NAMALWA (cell line): ENCODE data around the gene ATAT1.

ENCODE experiments used
- DNase-seq: peaks from one replicate; pipeline ENCODE4 v3.0.0-alpha.2; 2015; ENCODE audit warnings: low spot score

Gene ATAT1

DNA sequence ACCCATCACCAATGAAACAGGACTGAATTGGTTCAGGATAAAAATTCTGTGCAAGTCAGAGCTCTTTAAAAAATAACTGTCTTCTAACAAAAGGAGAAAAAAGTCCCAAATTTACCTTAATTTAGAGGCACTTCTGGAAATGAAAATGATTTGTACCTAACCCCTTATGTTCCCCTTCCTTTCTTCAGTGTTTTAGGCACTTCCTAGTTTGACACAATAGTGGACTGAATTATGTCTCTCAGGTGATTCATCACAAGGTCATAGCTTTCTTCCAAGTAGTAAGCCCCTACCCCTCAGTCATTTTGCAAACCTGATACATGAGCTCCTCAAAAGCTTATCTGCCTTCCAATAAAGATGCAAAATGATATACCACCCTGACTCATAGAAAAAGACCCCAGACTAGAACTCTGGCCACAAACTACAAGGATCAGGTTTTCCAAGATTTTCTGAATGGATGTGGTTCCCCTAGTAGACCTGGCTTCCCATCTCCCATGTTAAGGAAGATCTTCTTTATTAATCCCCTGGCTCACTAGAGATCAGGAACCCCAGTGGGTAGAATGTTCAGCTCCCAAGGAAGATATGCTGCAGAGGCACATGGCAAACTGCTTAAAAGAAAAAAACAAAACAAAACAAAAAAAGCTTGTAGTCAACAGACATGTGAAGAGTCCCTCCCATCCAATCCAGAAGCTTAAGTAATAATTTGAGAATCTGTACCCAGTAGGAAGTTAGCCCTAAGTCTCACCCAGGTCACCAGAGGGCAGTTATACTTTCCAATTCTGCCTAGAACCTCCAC is 13.2 kb upstream of the ATAT1 start:
- no peak for DNase-seq

DNA sequence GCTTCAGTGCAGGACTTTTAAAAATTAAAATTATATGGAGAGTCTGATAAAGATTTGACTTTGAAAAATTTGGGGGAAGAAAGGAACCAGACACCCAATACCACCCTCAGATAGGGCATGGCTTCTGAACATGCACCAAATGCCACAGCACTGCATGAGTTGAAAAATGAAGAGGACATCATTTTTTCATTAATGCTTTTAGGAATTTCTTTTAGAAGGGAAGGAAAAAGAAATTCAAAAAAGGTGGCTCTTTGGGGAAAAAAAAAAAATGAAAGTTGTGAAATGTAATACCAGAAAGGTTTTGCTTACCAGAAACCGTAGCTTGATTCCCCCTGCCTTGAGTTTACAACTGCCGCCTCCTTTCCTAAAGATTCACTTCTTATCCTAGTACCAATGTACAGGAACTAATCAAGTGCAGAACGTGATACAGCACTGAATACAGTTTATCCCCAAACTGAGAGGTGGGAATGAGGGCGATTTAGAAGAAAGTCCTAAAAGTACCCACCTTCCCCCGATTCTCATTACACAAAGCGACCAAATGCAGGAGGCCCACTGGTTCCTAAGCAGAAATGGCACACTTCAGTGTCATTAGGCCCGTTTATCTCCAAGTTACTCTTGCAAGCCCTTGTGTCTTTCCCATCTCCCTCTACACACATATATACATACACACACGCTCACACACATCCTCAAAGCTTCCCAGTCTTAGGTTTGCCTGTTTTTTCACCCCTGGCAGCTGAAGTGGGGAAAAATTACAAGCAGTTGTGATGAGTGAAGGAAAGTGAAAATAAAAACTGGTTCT is 12.4 kb upstream of the ATAT1 start:
- DNase-seq, result no peak

DNA sequence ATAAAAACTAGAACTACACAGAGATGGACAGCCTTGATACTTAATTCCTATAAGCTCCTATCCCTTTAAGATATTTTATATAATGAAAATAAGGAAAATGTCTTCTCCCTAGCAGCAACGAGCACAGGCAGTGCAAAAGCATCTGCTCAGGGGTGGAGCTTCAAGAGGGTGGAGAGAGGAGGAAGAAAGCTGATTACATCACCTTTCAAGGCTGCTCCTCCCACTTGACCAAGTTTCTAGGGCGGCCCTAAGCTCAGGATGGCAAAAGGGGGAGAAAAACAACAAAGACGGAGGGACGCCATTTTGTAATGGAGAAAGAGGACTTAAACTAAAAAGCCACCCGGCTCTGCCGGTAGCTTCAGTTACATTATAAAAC is 11.8 kb upstream of the ATAT1 start:
- DNase-seq, result peak; percentile 98

DNA sequence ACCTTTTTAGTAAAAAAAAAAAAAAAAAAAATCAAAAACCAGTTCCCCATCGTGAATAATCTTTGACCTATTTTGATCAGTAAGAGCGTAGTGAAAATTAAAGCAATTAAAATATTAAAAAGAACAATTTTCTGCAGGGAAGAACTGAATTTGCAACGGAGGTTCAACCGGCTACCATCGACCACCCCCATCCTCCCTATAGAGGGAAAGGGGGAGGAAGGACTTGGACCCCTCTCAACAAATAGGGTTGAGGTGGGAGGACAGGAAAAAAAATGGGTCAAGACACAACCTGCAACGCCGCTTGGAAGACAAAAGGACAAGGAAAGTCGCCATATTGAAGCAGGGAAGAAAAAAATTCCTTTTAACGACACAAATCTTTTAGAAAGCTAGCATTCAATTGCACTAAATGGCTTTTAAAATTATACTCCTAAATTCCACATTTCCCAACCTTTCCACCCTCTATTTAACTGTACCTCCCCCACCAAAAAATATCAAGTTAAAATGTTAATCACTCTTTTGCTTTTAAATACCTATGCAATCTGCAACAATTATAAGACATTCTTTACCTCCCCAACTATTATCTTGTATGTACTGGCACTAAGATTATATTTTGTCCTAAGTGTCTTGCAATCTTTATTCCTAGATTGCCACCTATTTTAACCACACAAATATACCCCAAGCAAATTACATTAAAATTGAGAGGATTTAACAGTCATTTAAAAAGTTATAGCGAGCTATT is 11.3 kb upstream of the ATAT1 start:
- peak; percentile 84 for DNase-seq

DNA sequence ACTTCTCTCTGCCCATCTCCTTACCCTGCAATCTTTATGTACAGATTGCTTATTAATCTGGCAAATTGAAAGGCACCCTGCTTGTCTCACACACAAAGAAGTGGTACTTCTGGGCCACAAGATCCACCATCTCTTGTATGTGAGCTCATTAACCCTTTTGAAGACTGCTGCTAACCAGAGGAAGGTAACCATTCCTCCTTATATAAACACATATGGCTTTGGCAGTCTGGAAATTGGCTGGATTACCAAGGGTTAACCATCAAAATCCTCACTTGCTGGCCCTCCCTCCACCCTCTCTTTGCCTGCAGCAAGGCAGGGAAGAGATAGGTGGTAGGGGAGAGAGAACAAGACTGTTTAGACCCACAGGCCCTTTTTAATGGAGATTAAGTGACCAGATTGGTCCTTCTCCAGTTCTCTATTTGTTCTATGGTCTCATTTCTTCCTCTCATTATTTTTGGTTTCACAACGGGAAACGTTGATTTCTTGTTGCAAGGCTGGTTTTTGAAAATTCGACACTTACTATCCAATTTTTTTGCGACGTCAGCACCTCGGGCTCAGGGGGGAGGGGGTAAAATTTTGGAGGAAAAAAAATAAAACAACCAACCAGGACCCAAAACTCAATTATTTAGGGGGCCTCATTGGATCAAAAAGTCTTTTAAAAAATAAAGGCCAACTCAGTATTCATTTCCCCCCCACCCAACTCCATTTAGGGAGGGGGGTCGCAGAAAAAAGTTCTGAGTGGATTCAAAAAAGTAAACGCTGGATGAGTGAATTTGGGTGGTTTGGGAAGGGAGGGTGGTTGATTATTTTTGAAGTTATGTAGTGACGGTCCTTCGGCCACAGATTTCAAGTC is 10.5 kb upstream of the ATAT1 start:
- DNase-seq, result peak; percentile 84

DNA sequence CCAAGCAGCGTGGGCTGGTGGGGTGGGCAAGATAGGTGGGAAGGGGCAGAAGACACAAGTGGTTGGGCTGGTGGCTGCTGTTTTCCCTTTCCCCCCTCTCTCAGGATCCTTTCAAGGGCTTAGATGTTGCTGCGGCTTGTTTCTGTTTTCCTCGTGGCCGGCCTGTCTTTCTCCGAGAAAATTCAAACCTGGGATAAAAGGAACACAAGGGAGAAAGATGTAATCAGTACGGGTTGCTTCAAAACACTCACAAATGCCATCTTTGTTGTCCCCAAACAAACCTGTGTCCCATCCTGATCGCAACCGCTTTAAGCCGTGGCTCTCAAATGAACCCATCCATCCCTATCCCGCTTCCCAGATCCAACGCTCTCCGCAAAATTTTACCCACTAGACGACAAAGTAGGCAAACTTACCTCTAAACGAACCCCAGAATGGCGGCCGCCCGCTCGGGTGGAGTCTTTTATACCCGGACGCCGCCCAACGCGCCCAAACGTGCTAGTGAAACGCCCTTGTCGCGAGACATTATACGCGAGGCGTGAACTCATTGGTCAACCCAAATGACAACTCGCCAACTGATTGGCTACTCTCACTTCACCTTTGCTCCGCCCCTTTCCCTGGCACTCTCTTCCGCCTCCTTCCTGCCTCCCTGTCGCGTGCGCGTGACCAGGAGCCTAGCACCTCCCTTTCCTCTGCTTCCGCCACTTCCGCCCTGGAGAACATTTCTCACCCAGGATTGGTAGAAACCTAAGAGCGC is 9.7 kb upstream of the ATAT1 start, which contains the start of gene PPP1R10:
Gene PPP1R10, minus strand, starts transcription at position 433 of the 754 bp plus-strand sequence. CDS start 7,299 bp downstream, outside the sequence.
- DNase-seq, result peak; percentile 100

DNA sequence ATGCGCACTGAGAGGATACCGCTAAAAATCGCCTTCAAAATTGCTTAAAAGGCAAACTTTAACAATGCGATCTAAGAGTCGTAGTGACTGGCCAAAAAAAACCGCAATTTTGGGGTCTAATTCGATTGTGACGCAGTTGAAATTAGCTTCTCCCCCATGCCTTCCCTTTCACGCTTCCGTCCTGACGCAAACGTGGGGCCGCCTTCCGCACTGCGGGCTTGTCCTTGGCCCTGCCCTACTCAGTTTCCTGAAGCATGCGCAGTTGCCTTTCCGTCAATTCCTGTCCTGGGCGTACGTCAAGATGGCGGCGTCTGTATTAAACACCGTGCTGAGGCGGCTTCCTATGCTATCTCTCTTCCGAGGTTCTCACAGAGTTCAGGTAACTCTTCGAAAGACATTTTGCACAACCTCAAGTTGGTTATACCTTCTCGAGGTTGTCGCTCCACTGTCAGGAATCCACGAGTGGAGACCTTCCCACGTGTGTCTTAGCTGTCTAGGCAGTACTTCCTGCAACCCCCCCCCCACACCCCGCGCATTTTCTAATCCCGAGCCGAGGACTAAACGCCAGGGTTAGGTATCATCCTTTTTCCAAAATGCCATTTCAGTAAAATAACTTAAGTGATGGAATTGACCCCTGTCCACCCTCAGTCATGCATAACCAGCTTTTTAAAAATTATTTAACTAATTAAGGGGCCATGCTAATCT is 9.0 kb upstream of the ATAT1 start, which contains the start of gene MRPS18B:
Gene MRPS18B, plus strand, starts transcription at position 276 of the 705 bp plus-strand sequence. Its CDS starts 26 bp downstream, at position 302.
- DNase-seq, result peak; percentile 98

DNA sequence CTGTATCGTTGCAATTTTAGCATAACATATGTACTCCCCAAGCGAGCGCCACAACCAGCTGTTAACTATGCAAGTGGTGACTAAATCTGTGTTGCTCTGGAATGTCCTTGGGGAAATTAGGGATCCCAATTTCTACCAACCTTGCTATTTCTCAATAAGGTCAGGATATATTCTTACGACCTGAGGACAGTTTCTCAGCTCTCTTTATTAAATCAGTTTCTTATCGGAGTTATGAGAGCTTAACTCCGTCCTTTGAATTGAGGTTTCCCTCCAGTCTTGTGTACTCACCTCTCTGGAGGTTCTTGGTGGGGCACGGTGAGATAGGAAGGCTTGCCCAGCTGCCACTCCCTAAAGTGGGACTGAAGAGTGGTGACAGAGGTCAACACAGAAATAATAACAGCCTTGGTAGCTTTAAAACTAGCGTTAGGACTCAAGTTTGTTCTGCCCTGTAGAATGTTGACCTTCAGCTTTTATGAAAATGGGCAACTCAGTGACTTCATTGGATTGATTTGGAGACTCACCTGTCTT is 8.3 kb upstream of the ATAT1 start:
- peak; percentile 53 for DNase-seq

DNA sequence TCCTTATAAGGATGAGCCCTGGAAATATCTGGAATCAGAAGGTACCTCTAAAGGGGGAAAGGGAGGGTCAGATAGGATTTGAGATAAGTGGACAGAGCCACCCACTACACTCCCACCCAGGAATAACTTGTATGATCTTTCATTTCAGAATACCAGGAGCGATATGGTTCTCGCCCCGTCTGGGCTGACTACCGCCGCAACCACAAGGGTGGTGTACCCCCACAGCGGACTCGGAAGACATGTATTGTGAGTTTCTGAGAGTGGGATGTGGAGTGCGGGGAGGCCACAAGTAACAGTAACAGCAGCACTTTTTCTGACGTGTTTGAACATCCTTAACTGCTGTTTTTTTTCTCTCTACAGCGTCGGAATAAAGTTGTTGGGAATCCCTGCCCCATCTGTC is 7.1 kb upstream of the ATAT1 start:
- no peak for DNase-seq

DNA sequence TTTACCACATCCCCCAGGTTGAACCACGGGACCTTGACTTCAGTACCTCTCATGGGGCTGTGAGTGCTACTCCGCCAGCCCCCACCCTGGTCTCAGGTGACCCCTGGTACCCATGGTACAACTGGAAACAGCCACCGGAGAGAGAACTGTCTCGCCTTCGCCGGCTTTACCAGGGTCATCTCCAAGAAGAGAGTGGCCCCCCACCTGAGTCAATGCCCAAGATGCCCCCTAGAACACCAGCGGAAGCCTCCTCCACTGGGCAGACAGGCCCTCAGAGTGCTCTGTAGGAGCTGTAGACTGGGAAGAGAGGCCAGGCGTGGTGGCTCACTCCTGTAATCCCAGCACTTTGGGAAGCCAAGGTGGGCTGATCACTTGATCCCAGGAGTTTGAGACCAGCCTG is 1.2 kb upstream of the ATAT1 start:
- DNase-seq, result no peak

DNA sequence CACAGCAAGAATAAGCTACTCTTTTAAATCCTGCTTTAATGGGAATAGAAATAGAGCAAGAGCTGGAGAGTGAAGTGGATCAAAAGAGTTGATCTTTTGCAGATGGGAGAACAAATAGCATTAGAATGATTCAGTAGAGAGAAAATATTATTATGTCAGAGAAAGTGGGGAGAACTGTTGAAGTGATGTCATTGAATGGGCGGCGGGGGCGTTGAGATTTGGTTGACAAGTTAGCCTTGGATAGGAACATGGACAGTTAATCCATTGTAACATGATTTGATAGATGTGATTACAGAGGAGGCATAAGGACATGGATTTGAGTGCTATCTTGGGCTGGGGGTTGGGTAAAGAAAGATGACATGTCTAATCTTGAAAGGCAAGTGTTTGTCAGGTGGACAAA is 9.2 kb downstream of the ATAT1 start:
- DNase-seq, result no peak

DNA sequence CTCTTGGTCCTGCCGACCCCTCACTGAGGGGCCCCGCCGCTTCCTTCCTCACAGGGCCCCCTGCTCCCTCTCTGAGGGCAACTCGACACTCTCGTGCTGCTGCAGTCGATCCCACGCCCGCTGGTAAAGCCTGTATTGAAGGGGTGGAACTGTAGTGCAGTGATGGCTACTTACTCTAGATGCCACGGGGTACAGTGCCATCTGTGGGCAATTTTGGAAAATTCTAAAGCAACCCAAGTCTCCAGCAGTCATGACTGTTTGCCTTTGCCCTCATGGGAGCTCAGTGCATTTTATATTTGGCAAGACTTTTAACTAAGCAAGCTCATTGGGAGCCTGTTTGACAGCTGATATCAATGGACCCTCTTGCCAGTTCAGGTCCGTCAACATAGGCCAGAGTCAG is 13.8 kb downstream of the ATAT1 start:
- no peak for DNase-seq

DNA sequence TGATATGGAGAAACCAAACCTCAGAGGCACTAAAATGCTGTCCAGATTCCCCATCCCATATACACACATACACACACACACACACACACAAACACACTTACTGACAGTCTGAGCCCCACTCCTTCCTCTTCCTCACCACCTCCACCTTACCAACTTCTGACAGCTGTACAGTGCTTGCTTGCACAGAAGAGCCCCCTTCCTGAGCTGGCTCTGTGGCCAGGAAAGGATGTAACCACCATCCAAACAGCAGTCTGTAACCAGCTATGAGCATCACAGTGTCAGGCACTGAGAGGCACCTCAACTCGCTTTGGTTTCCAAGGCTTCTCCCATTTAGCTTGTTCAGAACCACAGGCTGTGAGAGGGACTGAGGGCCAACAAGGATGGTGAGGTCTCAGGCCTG is 14.4 kb downstream of the ATAT1 start:
- DNase-seq, result no peak

DNA sequence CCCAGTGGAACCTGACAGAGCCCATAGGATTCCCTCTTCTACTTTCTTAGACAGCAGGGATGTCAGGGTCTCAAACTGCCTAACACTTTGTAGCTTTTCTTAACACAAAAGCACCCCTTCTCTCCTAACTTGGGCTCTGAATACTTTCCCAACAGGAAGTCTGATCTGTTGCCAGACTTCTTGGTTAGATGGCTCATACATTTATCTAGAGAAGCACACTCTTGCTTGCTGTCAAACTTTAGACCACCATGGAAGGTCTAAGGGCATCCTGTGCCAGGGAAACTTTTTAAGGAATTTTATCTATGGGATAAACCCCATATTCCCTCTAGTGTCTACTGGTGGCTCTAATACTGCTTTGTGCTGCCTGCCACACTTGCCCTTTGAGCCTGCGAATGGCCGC is 17.0 kb downstream of the ATAT1 start:
- no peak for DNase-seq

DNA sequence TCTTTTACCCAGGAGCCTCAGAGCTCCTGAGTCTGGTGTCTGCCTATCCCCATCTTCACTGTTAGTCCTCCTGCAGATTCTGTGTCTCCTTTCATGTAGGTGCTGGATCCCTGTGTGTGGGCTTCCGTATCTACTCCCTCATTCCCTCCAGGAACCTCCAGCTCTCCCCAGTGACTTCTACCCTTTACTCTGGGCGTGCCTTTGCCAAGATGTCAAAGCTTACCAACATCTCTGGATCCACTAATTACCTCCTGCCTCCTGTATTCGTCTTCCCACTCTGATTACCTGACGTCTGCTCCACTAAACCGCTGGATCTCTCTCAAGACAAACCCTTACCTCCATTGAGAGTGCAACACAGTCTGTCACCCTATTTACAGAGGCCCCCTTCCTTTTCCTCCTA is 18.1 kb downstream of the ATAT1 start:
- no peak for DNase-seq

DNA sequence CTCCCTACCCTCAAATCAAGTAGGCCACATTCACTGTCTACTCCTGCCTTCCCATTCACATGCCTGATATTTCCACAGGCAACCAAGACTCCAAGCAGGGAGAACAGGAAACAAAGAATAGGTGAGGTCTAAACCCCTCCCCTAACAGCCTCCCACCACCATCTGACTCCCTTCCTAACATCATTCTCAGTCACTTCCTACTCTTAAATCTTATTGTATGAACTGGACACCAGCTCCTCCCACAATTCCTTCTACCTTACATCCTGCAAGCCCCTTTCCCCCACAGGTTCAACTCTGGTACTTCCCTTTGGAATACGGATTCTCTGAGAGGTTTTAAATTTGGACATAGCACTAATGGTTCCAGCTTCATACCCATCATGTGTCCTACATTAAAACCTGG is 19.3 kb downstream of the ATAT1 start:
- no peak for DNase-seq

DNA sequence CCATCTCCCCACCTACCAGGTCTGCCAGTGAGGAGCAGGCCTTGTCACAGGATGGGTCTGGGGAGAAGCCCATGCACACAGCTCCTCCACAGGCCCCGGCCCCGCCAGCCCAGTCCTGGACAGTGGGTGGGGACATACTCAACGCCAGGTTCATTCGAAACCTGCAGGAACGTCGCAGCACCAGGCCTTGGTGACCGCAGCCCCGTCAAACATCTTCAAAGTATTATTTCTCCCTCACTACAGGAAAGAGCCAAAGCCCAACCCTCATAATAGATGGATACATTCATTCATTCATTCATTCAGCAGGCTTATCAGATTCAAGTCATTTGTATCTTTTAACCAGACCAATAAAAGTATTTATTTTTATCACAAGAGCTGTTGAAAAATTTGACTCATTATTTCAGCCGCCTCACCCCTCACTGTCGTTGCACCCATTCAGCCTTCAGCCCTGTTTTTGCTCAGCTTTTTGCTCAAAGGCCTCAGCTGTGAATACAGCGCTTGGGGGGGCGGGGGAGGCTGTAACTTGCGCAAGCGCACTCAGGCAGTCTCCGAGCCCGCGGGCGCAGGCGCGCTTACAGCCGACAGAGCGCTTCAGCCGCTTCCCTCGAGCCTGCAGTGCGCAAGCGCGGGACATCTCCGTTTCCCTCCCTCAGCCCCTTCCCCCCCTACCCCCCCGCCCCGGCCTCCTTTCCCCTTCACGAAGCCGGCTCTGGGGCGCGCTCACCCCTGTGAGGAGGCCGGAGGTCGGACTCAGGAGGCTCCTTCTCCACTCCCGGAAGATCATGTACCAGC is 20.0 kb downstream of the ATAT1 start, which contains the start of gene C6orf136:
Gene C6orf136, plus strand, starts transcription at position 684 of the 792 bp plus-strand sequence. Its CDS starts 99 bp downstream, at position 783.
- DNase-seq, result peak; percentile 95

DNA sequence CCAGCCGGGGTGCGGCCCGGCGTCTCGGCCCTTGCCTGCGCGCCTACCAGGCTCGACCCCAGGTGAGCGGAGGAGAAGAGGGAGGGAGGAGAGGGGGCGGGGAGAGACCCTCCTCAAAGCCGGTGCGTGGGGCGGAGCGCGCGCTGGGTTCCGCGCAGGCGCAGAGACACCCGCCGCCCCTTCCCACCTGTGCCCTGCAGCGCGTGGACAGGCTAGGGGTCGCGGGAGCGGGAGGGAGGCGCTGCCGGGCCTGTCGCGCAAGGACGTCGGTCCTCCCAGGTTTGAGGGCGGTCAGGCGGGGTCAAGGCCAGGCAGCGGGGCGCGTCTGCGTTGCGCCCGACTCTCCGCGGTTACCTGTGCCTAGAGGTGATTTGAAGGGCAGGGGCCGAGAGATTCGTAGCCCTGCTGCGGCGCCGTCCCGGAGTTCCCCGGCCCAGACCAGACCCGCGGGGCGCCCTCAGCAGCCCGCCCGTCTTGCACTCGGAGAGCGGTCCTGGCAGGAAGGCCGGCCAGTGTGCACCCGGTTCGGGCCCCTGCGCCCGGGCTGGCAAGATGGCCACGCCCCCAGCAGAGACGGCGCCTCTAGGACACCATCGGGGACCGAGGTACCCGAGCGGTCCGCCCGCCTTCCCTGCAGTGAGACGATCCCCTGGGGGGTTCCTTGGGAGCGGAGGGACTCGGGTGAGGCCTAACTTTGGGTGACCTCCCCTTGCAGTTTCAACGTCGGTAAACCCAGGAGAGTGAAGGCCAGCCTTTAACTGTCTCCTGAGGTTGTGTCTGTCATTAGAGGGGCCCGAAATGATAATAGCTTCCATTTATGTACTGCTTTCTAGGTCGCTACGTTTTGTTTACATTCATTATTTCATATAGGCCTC is 20.8 kb downstream of the ATAT1 start:
- peak; percentile 80 for DNase-seq
